Embryonic facial prominence (tissue), 1 donor: ENCODE results near the gene EMID1.
"Not testable (repeated sequence)": the region's sequence is repeated elsewhere in the genome, so short reads cannot be mapped to it uniquely, and the experiment has no call there.

Source experiments
- DNase-seq: peaks from one replicate; pipeline ENCODE4 v3.0.0-alpha.2; 2016; ENCODE audit errors: extremely low spot score

Gene EMID1

GRCh38 chr22:29211466-29211865 is 5.8 kb downstream of the EMID1 start:
- no peak for DNase-seq

- DNase-seq = no peak
Observed at GRCh38 chr22:29212743-29213142, 7.0 kb downstream of the EMID1 start.

GRCh38 chr22:29213493-29213892 is 7.8 kb downstream of the EMID1 start:
- no peak for DNase-seq

- DNase-seq = no peak
Observed at GRCh38 chr22:29214232-29214631, 8.5 kb downstream of the EMID1 start.

GRCh38 chr22:29215012-29215860 is 9.5 kb downstream of the EMID1 start:
- DNase-seq = no peak

- DNase-seq = no peak
Observed at GRCh38 chr22:29216011-29216872, 10.5 kb downstream of the EMID1 start.

- DNase-seq = no peak
Observed at GRCh38 chr22:29216873-29217666, 11.4 kb downstream of the EMID1 start.

- no peak for DNase-seq
Observed at GRCh38 chr22:29217827-29218757, 12.4 kb downstream of the EMID1 start.

GRCh38 chr22:29218758-29219408 is 13.2 kb downstream of the EMID1 start:
- no peak for DNase-seq

GRCh38 chr22:29219409-29219782 is 13.7 kb downstream of the EMID1 start:
- DNase-seq = not testable (repeated sequence)

GRCh38 chr22:29219881-29220670 is 14.4 kb downstream of the EMID1 start:
- no peak for DNase-seq

GRCh38 chr22:29224121-29224858 is 18.6 kb downstream of the EMID1 start:
- DNase-seq = no peak

- no peak for DNase-seq
Observed at GRCh38 chr22:29224859-29225410, 19.2 kb downstream of the EMID1 start.

- DNase-seq = no peak
Observed at GRCh38 chr22:29225422-29226090, 19.9 kb downstream of the EMID1 start.

GRCh38 chr22:29226351-29226981 is 20.8 kb downstream of the EMID1 start:
- DNase-seq = no peak

GRCh38 chr22:29230972-29231875 is 25.5 kb downstream of the EMID1 start:
- DNase-seq = no peak
